Breast epithelium (tissue), 3 donors: ENCODE data around the gene CPSF2.

Experiments
- CTCF ChIP-seq, 3 donors: fragments of 450-650 bp; IDR thresholded peaks; one replicate each; pipeline ENCODE4 v1.5.1; 2016 to 2017; ENCODE audit warnings: antibody characterized with exemption in 3 of 3, mild to moderate bottlenecking in 3 of 3, moderate library complexity in 3 of 3
- POLR2AphosphoS5 ChIP-seq, 3 donors: sonication (generic); formaldehyde crosslinking; IDR thresholded peaks; one replicate each; pipeline ENCODE4 v1.6.1; 2017; ENCODE audit warnings: antibody characterized with exemption in 3 of 3

- TF ChIP-seq POLR2AphosphoS5 (IDR thresholded peaks at IDR 0.05) (no peak), CTCF (IDR thresholded peaks at IDR 0.05) (no peak)
Observed at GRCh38 chr14:92173668-92174067, 51.9 kb downstream of the CPSF2 start.
